Naive B cell (primary cell): ENCODE measurements around the gene RBMS3. TPM values are rescaled to one million over a fixed set of nuclear protein-coding genes. Genes with fewer than 3 reads are reported as not detected.
"Not testable (repeated sequence)": the region's sequence is repeated elsewhere in the genome, so short reads cannot be mapped to it uniquely, and the experiment has no call there.

Source experiments
- ATAC-seq, 2 donors: fragments of 150-1000 bp; cut with Tn5 transposase; 2 replicates each; pipeline ENCODE4 v1.10.0; 2021; ENCODE audit warnings: low read depth in 2 of 2, mild to moderate bottlenecking in 2 of 2, moderate library complexity in 2 of 2
- DNase-seq: peaks from one replicate; pipeline ENCODE4 v3.0.0; 2022
- H3K27ac Mint-ChIP-seq, 6 donors: one replicate each; pipeline ENCODE4 v1.8.0; 2020 to 2022; ENCODE audit warnings: mild to moderate bottlenecking in 6 of 6, mixed read lengths in 6 of 6, moderate library complexity in 5 of 6, inconsistent platforms in 2 of 6
- H3K27me3 Mint-ChIP-seq, 3 donors: one replicate each; pipeline ENCODE4 v1.8.0; 2021 to 2022; ENCODE audit warnings: mixed read lengths in 3 of 3, mild to moderate bottlenecking in 1 of 3
- H3K36me3 Mint-ChIP-seq, 2 donors: one replicate each; pipeline ENCODE4 v1.8.0; 2020 to 2022; ENCODE audit warnings: mixed read lengths in 2 of 2, inconsistent platforms in 1 of 2, mild to moderate bottlenecking in 1 of 2
- H3K4me1 Mint-ChIP-seq, 3 donors: one replicate each; pipeline ENCODE4 v1.8.0; 2020 to 2022; ENCODE audit warnings: mixed read lengths in 3 of 3, inconsistent platforms in 1 of 3, mild to moderate bottlenecking in 1 of 3, moderate library complexity in 1 of 3
- H3K4me3 Mint-ChIP-seq, 8 donors: one replicate each; pipeline ENCODE4 v1.8.0; 2020 to 2022; ENCODE audit warnings: mild to moderate bottlenecking in 8 of 8, mixed read lengths in 8 of 8, moderate library complexity in 8 of 8, inconsistent platforms in 2 of 8
- H3K9me3 Mint-ChIP-seq, 7 donors: one replicate each; pipeline ENCODE4 v1.8.0; 2020 to 2022; ENCODE audit warnings: mixed read lengths in 7 of 7, mild to moderate bottlenecking in 5 of 7, inconsistent platforms in 2 of 7, moderate library complexity in 1 of 7
- polyA plus RNA-seq, 6 donors: library from polyadenylated mRNA; unstranded; fragments of 300-500 nt; fragmentation: Illumina TruSeq; gene quantifications; one replicate each; pipeline ENCODE4 v1.2.3, GENCODE V29; 2021; ENCODE audit warnings: low read depth in 6 of 6

The RBMS3 gene
- polyA plus RNA-seq, 6 donors from 2014 or later = 0.12 to 1.3 (median 0.45) TPM; not detected in 3

- Mint-ChIP-seq H3K27me3 (peaks cover 0 to 7% (median 3%) of the 10 kb centered on the region in 3 donors), H3K4me1 (no peaks in the 10 kb centered on the region), H3K4me3 (no peak overlapping the region), H3K36me3 (no peaks in the 10 kb centered on the region), H3K9me3 (peaks cover 0 to 5% (median 0%) of the 10 kb centered on the region in 7 donors), H3K27ac (no peak overlapping the region)
- DNase-seq (no peak), ATAC-seq (no peak)
Observed at GRCh38 chr3:29521293-29521692, 240.4 kb downstream of the RBMS3 start.

GRCh38 chr3:29521751-29522150, 240.9 kb downstream of the RBMS3 start:
- DNase-seq = no peak
- peaks cover 0 to 5% (median 0%) of the 10 kb centered on the region in 7 donors for H3K9me3 Mint-ChIP-seq
- peaks cover 0 to 7% (median 3%) of the 10 kb centered on the region in 3 donors for H3K27me3 Mint-ChIP-seq
- no peak for ATAC-seq
- no peak overlapping the region for H3K4me3 Mint-ChIP-seq
- H3K4me1 Mint-ChIP-seq = no peaks in the 10 kb centered on the region
- H3K36me3 Mint-ChIP-seq = no peaks in the 10 kb centered on the region
- H3K27ac Mint-ChIP-seq = no peak overlapping the region

GRCh38 chr3:29524433-29524832, 243.6 kb downstream of the RBMS3 start:
- H3K9me3 Mint-ChIP-seq, H3K4me3 Mint-ChIP-seq, H3K36me3 Mint-ChIP-seq, DNase-seq, ATAC-seq, H3K4me1 Mint-ChIP-seq, H3K27ac Mint-ChIP-seq, H3K27me3 Mint-ChIP-seq: not testable (repeated sequence)

- ATAC-seq (no peak), DNase-seq (no peak)
- H3K4me1 Mint-ChIP-seq = no peaks in the 10 kb centered on the region
- H3K4me3 Mint-ChIP-seq = no peak overlapping the region
- H3K36me3 Mint-ChIP-seq = no peaks in the 10 kb centered on the region
- no peak overlapping the region for H3K27ac Mint-ChIP-seq
- H3K9me3 Mint-ChIP-seq = peaks cover 0 to 5% (median 0%) of the 10 kb centered on the region in 7 donors
- peaks cover 0 to 7% (median 3%) of the 10 kb centered on the region in 3 donors for H3K27me3 Mint-ChIP-seq
Observed at GRCh38 chr3:29525254-29525881, 244.5 kb downstream of the RBMS3 start.

GRCh38 chr3:29527246-29527645, 246.4 kb downstream of the RBMS3 start:
- no peaks in the 10 kb centered on the region for H3K4me1 Mint-ChIP-seq
- no peaks in the 10 kb centered on the region for H3K36me3 Mint-ChIP-seq
- H3K27ac Mint-ChIP-seq = no peak overlapping the region
- H3K9me3 Mint-ChIP-seq = peaks cover 0 to 5% (median 0%) of the 10 kb centered on the region in 7 donors
- DNase-seq (no peak), ATAC-seq (no peak)
- no peak overlapping the region for H3K4me3 Mint-ChIP-seq
- peaks cover 0 to 7% (median 3%) of the 10 kb centered on the region in 3 donors for H3K27me3 Mint-ChIP-seq

GRCh38 chr3:29531644-29532043, 250.8 kb downstream of the RBMS3 start:
- Mint-ChIP-seq H3K9me3 (no peaks in the 10 kb centered on the region), H3K4me1 (no peaks in the 10 kb centered on the region), H3K27me3 (no peaks in the 10 kb centered on the region), H3K36me3 (no peaks in the 10 kb centered on the region), H3K27ac (no peak overlapping the region), H3K4me3 (no peak overlapping the region)
- no peak for DNase-seq
- ATAC-seq = no peak

- ATAC-seq = no peak
Observed at GRCh38 chr3:29532473-29532872, 251.6 kb downstream of the RBMS3 start.

GRCh38 chr3:29534006-29534405, 253.1 kb downstream of the RBMS3 start:
- no peaks in the 10 kb centered on the region for H3K4me1 Mint-ChIP-seq
- H3K4me3 Mint-ChIP-seq = no peak overlapping the region
- DNase-seq (no peak), ATAC-seq (no peak)
- no peak overlapping the region for H3K27ac Mint-ChIP-seq
- no peaks in the 10 kb centered on the region for H3K27me3 Mint-ChIP-seq
- no peaks in the 10 kb centered on the region for H3K9me3 Mint-ChIP-seq
- no peaks in the 10 kb centered on the region for H3K36me3 Mint-ChIP-seq

More at GRCh38 chr3:29532473-29532872, 251.6 kb downstream of the RBMS3 start:
- no peaks in the 10 kb centered on the region for H3K9me3 Mint-ChIP-seq
- no peak overlapping the region for H3K27ac Mint-ChIP-seq
- H3K27me3 Mint-ChIP-seq = no peaks in the 10 kb centered on the region
- no peak for DNase-seq
- no peaks in the 10 kb centered on the region for H3K4me1 Mint-ChIP-seq
- H3K4me3 Mint-ChIP-seq = no peak overlapping the region
- H3K36me3 Mint-ChIP-seq = no peaks in the 10 kb centered on the region

- H3K27me3 Mint-ChIP-seq = no peaks in the 10 kb centered on the region
- H3K4me3 Mint-ChIP-seq = no peak overlapping the region
- H3K27ac Mint-ChIP-seq = no peak overlapping the region
- H3K4me1 Mint-ChIP-seq = no peaks in the 10 kb centered on the region
- H3K36me3 Mint-ChIP-seq = no peaks in the 10 kb centered on the region
- no peaks in the 10 kb centered on the region for H3K9me3 Mint-ChIP-seq
- DNase-seq (no peak), ATAC-seq (no peak)
Observed at GRCh38 chr3:29536016-29536758, 255.3 kb downstream of the RBMS3 start.

GRCh38 chr3:29537889-29538609, 257.2 kb downstream of the RBMS3 start:
- H3K4me1 Mint-ChIP-seq = no peaks in the 10 kb centered on the region

GRCh38 chr3:29538610-29538958, 257.7 kb downstream of the RBMS3 start:
- no peak for ATAC-seq
- Mint-ChIP-seq H3K27me3 (no peaks in the 10 kb centered on the region), H3K4me1 (no peaks in the 10 kb centered on the region), H3K4me3 (no peak overlapping the region), H3K27ac (no peak overlapping the region), H3K36me3 (no peaks in the 10 kb centered on the region), H3K9me3 (no peaks in the 10 kb centered on the region)
- DNase-seq = no peak

More at GRCh38 chr3:29537889-29538609, 257.2 kb downstream of the RBMS3 start:
- Mint-ChIP-seq H3K27ac (no peak overlapping the region), H3K4me3 (no peak overlapping the region), H3K36me3 (no peaks in the 10 kb centered on the region), H3K9me3 (no peaks in the 10 kb centered on the region), H3K27me3 (no peaks in the 10 kb centered on the region)
- ATAC-seq (no peak), DNase-seq (no peak)

- ATAC-seq (no peak), DNase-seq (no peak)
- H3K27ac Mint-ChIP-seq = no peak overlapping the region
- no peaks in the 10 kb centered on the region for H3K36me3 Mint-ChIP-seq
- no peaks in the 10 kb centered on the region for H3K9me3 Mint-ChIP-seq
- no peaks in the 10 kb centered on the region for H3K27me3 Mint-ChIP-seq
- H3K4me3 Mint-ChIP-seq = no peak overlapping the region
- no peaks in the 10 kb centered on the region for H3K4me1 Mint-ChIP-seq
Observed at GRCh38 chr3:29540544-29540943, 259.7 kb downstream of the RBMS3 start.

- DNase-seq (no peak), ATAC-seq (no peak)
- Mint-ChIP-seq H3K36me3 (no peaks in the 10 kb centered on the region), H3K27ac (no peak overlapping the region), H3K9me3 (no peaks in the 10 kb centered on the region), H3K4me1 (no peaks in the 10 kb centered on the region), H3K27me3 (no peaks in the 10 kb centered on the region), H3K4me3 (no peak overlapping the region)
Observed at GRCh38 chr3:29544701-29545363, 264.0 kb downstream of the RBMS3 start.
